Suppressor macrophage treated with lipopolysaccharide for 4 hours (primary cell): ENCODE data around the gene BARX1.

Source experiments
- DNase-seq: peaks from one replicate; pipeline ENCODE4 v3.0.0-alpha.2; 2020

BARX1 gene

GRCh38 chr9:93916358-93916757, 38.8 kb downstream of the BARX1 start:
- DNase-seq: no peak

- DNase-seq: no peak
Observed at GRCh38 chr9:93911801-93912554, 43.2 kb downstream of the BARX1 start.

GRCh38 chr9:93911136-93911745, 43.9 kb downstream of the BARX1 start:
- no peak for DNase-seq

- DNase-seq: no peak
Observed at GRCh38 chr9:93910598-93910997, 44.6 kb downstream of the BARX1 start.

- no peak for DNase-seq
Observed at GRCh38 chr9:93910196-93910595, 45.0 kb downstream of the BARX1 start.

GRCh38 chr9:93909242-93909616, 45.9 kb downstream of the BARX1 start:
- no peak for DNase-seq

- no peak for DNase-seq
Observed at GRCh38 chr9:93908591-93909241, 46.4 kb downstream of the BARX1 start.

- DNase-seq: no peak
Observed at GRCh38 chr9:93907551-93908199, 47.5 kb downstream of the BARX1 start.

- no peak for DNase-seq
Observed at GRCh38 chr9:93906195-93906880, 48.8 kb downstream of the BARX1 start.

GRCh38 chr9:93905473-93906133, 49.6 kb downstream of the BARX1 start:
- DNase-seq: no peak

GRCh38 chr9:93904649-93905472, 50.3 kb downstream of the BARX1 start:
- DNase-seq: no peak

- no peak for DNase-seq
Observed at GRCh38 chr9:93903886-93904648, 51.1 kb downstream of the BARX1 start.

GRCh38 chr9:93902780-93903655, 52.1 kb downstream of the BARX1 start:
- no peak for DNase-seq

GRCh38 chr9:93902051-93902779, 52.9 kb downstream of the BARX1 start:
- no peak for DNase-seq
